Measurements from ENCODE around the gene EDDM13. TPM values are rescaled to one million over a fixed set of nuclear protein-coding genes. Genes with fewer than 3 reads are reported as not detected.

The EDDM13 gene
- total RNA-seq, 6 experiments from 2014 or later = not detected

DNA sequence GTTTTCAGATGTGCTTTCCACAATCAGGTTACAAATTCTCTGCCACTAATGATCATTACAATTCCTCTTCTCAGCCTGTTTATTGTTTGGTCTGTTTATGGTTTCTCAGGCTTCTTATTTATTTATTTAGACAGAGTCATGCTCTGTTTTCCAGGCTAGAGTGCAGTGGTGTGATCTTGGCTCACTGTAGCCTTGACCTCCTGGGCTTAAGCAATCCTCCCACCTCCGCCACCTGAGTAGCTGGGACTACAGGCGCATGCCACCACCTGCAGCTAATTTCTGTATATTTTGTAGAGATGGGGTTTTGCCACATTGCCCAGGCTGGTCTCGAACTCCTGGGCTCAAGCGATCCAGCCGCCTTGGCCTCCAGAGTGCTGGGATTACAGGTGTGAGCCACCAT, 44.2 kb downstream of the EDDM13 start:
- H3K9me3 ChIP-seq = no peaks in the 10 kb centered on the region
- no peaks in the 10 kb centered on the region for H3K36me3 ChIP-seq
- no peak overlapping the region for H3K27ac ChIP-seq
- H3K4me1 ChIP-seq = peaks cover 0 to 14% (median 6%) of the 10 kb centered on the region in 4 donors
- intact Hi-C loops (cut with DNase I) = no loop called here
- DNase-seq = no peak
- no peak for ATAC-seq
- 80% methylated on average over 4 of the region's 5 CpGs for WGBS (ENCODE audit: insufficient coverage, low coverage, low lambda C conversion rate, missing lambda C conversion rate)
- H3K27me3 ChIP-seq = no peaks in the 10 kb centered on the region
- no peak for TF ChIP-seq CTCF (IDR thresholded peaks at IDR 0.05)
- TF ChIP-seq POLR2A (IDR thresholded peaks at IDR 0.05) = no peak
- H3K4me3 ChIP-seq = no peak overlapping the region

DNA sequence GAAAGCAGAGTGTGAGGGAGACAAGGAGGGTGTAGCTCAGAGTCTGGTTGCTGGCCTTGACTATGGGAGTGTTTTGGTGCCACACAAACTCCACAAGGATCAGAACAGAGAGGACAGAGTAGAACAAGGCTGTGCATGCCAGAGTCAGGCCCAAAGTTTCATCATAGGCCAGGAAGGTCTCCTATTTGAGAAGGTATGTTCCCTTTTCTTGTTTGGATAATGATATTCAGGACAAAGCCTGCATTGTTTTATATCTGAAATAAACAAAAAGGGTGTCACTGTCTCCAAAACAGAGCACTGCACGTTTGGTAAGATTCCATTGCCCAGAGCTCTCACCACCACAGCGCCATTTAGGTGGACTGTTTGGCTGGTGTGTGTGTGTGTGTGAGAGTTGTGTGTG, 45.2 kb downstream of the EDDM13 start:
- Histone ChIP-seq H3K4me3 (no peak overlapping the region), H3K27ac (no peak overlapping the region), H3K9me3 (no peaks in the 10 kb centered on the region), H3K36me3 (no peaks in the 10 kb centered on the region), H3K27me3 (no peaks in the 10 kb centered on the region), H3K4me1 (peaks cover 0 to 14% (median 6%) of the 10 kb centered on the region in 4 donors)
- no peak for ATAC-seq
- intact Hi-C loops (cut with DNase I) = no loop called here
- TF ChIP-seq CTCF (IDR thresholded peaks at IDR 0.05) (no peak), POLR2A (IDR thresholded peaks at IDR 0.05) (no peak)
- WGBS (ENCODE audit: insufficient coverage, low coverage, low lambda C conversion rate, missing lambda C conversion rate) = 55% methylated on average over 2 of the region's 2 CpGs
- no peak for DNase-seq

- TF ChIP-seq POLR2A (IDR thresholded peaks at IDR 0.05) (no peak), CTCF (IDR thresholded peaks at IDR 0.05) (no peak)
- H3K4me1 ChIP-seq = peaks cover 0 to 7% (median 2%) of the 10 kb centered on the region in 4 donors
These were observed 47.4 kb downstream of the EDDM13 start for GRCh38 chr19:56319991-56320390.

DNA sequence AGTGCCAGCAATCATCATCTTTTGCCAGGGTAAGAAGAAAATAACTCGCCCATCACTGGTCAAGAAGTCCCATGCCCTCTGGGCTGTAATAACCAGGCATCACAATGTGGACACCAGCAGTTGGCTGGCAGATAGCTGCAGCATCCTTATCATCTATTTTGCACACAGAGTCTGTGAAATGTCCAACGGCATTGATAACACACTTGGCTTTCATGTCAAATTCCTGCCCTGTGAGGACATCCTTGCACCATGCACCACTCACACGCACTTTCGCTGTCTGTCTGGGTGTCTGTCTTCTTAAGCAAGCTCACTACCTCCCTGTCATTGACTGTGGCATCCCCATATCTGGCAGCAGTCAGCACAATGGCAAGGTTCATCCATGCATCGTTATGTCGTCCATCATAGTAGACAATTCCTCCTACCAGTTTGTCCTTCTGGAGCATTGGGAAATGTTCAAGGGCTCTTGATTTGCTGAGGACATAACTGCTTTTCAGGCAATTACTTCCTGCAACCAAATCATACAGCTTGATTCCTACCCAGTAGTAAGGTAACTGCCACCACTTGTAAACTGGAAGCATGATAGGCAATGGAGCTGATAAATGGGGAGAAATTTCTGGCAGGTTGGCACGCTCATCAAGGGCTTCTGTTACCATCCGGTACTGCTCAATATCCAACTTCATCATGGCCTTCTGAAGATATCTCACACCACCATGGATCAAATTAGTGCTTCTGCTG, 48.9 kb downstream of the EDDM13 start:
- H3K36me3 ChIP-seq = no peaks in the 10 kb centered on the region
- peaks cover 0 to 7% (median 0%) of the 10 kb centered on the region in 4 donors for H3K4me1 ChIP-seq
- DNase-seq = no peak
- no peaks in the 10 kb centered on the region for H3K27me3 ChIP-seq
- TF ChIP-seq CTCF (IDR thresholded peaks at IDR 0.05) (no peak), POLR2A (IDR thresholded peaks at IDR 0.05) (no peak)
- H3K4me3 ChIP-seq = no peak overlapping the region
- no peak overlapping the region for H3K27ac ChIP-seq
- intact Hi-C loops (cut with DNase I) = loop anchor here in 1 of 2 donors (10.0 kb wide), 1 partner anchor 237 kb away; no protein-coding TSS in a partner anchor
- ATAC-seq = no peak
- no peaks in the 10 kb centered on the region for H3K9me3 ChIP-seq
- WGBS (ENCODE audit: insufficient coverage, low coverage, low lambda C conversion rate, missing lambda C conversion rate) = 52% methylated on average over 7 of the region's 8 CpGs

More at GRCh38 chr19:56319991-56320390, 47.4 kb downstream of the EDDM13 start:
- Histone ChIP-seq H3K27me3 (no peaks in the 10 kb centered on the region), H3K4me3 (no peak overlapping the region), H3K27ac (no peak overlapping the region), H3K9me3 (no peaks in the 10 kb centered on the region), H3K36me3 (no peaks in the 10 kb centered on the region)
- no peak for ATAC-seq
- intact Hi-C loops (cut with DNase I) = loop anchor here in 1 of 2 donors (10.0 kb wide), 1 partner anchor 235 kb away; no protein-coding TSS in a partner anchor
- WGBS (ENCODE audit: insufficient coverage, low coverage, low lambda C conversion rate, missing lambda C conversion rate) = 51% methylated on average over 3 of the region's 3 CpGs
- DNase-seq = no peak

Measured in right lobe of liver (tissue), 6 donors.